Neural cell (in vitro differentiated cells): Measurements from ENCODE around the gene RPL18. TPM values are rescaled to one million over a fixed set of nuclear protein-coding genes. Genes with fewer than 3 reads are reported as not detected.

Source experiments
- H2AFZ ChIP-seq: fragments of 200-600, 300-800 bp; sonication (generic), shearing (Covaris generic); 2 replicates; pipeline ENCODE4 v1.6.0; 2014; ENCODE audit warnings: low read depth, mild to moderate bottlenecking, antibody characterized with exemption, low read length, moderate library complexity
- H3F3A ChIP-seq: fragments of 200-600 bp; shearing (Covaris generic); 2 replicates; pipeline ENCODE4 v1.6.1; 2016; ENCODE audit warnings: mild to moderate bottlenecking, moderate library complexity, mixed read lengths, antibody characterized with exemption, low read length; ENCODE audit not compliant: insufficient read depth, poor library complexity, severe bottlenecking
- H3K27ac ChIP-seq: fragments of 200-600, 300-800 bp; sonication (generic), shearing (Covaris generic); 2 replicates; pipeline ENCODE4 v1.5.1; 2014; ENCODE audit warnings: mild to moderate bottlenecking, low read length, moderate library complexity
- H3K27me3 ChIP-seq: fragments of 300-800, 200-600 bp; sonication (generic), shearing (Covaris generic); 2 replicates; pipeline ENCODE4 v1.6.0; 2014; ENCODE audit warnings: mild to moderate bottlenecking, low read depth, low read length, moderate library complexity; ENCODE audit not compliant: insufficient read depth
- H3K36me3 ChIP-seq: fragments of 300-800, 200-600 bp; sonication (generic), shearing (Covaris generic); 2 replicates; pipeline ENCODE4 v1.5.1; 2014; ENCODE audit warnings: mild to moderate bottlenecking, antibody characterized with exemption, low read length, moderate library complexity; ENCODE audit not compliant: insufficient read depth
- H3K4me2 ChIP-seq: fragments of 300-800, 200-600 bp; sonication (generic), shearing (Covaris generic); 2 replicates; pipeline ENCODE4 v1.6.0; 2014; ENCODE audit warnings: mild to moderate bottlenecking, low read length
- H3K4me3 ChIP-seq: fragments of 300-800, 200-600 bp; sonication (generic), shearing (Covaris generic); 2 replicates; pipeline ENCODE4 v1.5.1; 2014; ENCODE audit warnings: mild to moderate bottlenecking, low read length, moderate library complexity
- H3K79me2 ChIP-seq: fragments of 200-600 bp; shearing (Covaris generic); replicated peaks from 2 replicates; pipeline ENCODE4 v1.6.0; 2014; ENCODE audit warnings: mild to moderate bottlenecking, low read length, moderate library complexity; ENCODE audit not compliant: insufficient read depth
- H3K9ac ChIP-seq: fragments of 300-800, 200-600 bp; sonication (generic), shearing (Covaris generic); 2 replicates; pipeline ENCODE4 v1.6.1; 2016; ENCODE audit warnings: mild to moderate bottlenecking, low read length, mixed read lengths
- H3K9me2 ChIP-seq: fragments of 200-600 bp; shearing (Covaris generic); 2 replicates; pipeline ENCODE4 v1.6.1; 2016; ENCODE audit warnings: mild to moderate bottlenecking, low read length, mixed read lengths; ENCODE audit not compliant: insufficient read depth
- H3K9me3 ChIP-seq: fragments of 200-600, 300-800 bp; sonication (generic), shearing (Covaris generic); 2 replicates; pipeline ENCODE4 v1.6.1; 2016; ENCODE audit warnings: mild to moderate bottlenecking, mixed run types, low read length, moderate library complexity, mixed read lengths
- H4K20me1 ChIP-seq: fragments of 200-600 bp; shearing (Covaris generic); 2 replicates; pipeline ENCODE4 v1.6.1; 2016; ENCODE audit warnings: mild to moderate bottlenecking, mixed run types; ENCODE audit not compliant: insufficient read depth
- MXI1 ChIP-seq: fragments of 450-650 bp; conservative IDR thresholded peaks from 2 replicates; pipeline ENCODE4 v1.6.1; 2014; ENCODE audit warnings: antibody characterized with exemption, mild to moderate bottlenecking; ENCODE audit not compliant: poor library complexity, severe bottlenecking
- POLR2AphosphoS5 ChIP-seq: IDR thresholded peaks from 2 replicates; pipeline ENCODE4 v1.6.1; 2012
- RAD21 ChIP-seq: fragments of 450-650 bp; conservative IDR thresholded peaks from 2 replicates; pipeline ENCODE4 v1.6.1; 2014; ENCODE audit warnings: antibody characterized with exemption, mild to moderate bottlenecking, moderate library complexity
- SMC3 ChIP-seq: fragments of 450-650 bp; conservative IDR thresholded peaks from 2 replicates; pipeline ENCODE4 v1.6.1; 2014; ENCODE audit warnings: antibody characterized with exemption, mild to moderate bottlenecking, moderate library complexity; ENCODE audit not compliant: poor library complexity
- TAF1 ChIP-seq: IDR thresholded peaks from 2 replicates; pipeline ENCODE4 v1.6.1; 2012; ENCODE audit warnings: low read depth
- polyA plus RNA-seq: library from polyadenylated mRNA; depleted of rRNA; stranded (reverse); fragments of >200 nt; gene quantifications from 2 replicates; pipeline ENCODE4 v1.2.3, GENCODE V29; 2014
- TF ChIP-seq, protein P1 (sequence below): IDR thresholded peaks from 2 replicates; pipeline ENCODE4 v1.6.1; 2012; ENCODE audit warnings: borderline replicate concordance

Gene RPL18
- polyA plus RNA-seq, 1 donor from 2014 or later, result 2,102 TPM

- Histone ChIP-seq H3K4me3 (no peak overlapping the region), H3K27ac (no peak overlapping the region)
These were observed 9.7 kb upstream of the RPL18 start for GRCh38 chr19:48628486-48629296.

DNA sequence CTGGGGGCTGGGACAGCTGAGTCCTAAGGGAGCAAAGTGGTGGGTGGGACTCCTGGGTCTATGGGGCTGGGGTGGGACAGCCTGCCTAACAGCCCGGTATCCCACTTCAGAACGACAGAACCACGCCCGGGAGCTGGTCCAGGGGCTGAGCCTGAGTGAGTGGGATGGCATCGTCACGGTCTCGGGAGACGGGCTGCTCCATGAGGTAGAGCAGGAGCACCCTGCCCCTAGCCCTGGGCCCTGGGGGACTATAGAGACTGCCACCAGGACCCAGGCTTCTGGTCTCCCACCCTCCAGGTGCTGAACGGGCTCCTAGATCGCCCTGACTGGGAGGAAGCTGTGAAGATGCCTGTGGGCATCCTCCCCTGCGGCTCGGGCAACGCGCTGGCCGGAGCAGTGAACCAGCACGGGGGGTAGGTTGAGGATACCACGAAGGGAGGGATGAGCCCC lies 8.9 kb upstream of the RPL18 start:
- Histone ChIP-seq H3K79me2 (peaks cover 16% of the 10 kb centered on the region), H3K4me3 (no peak overlapping the region), H3K9me3 (no peaks in the 10 kb centered on the region), H3K27me3 (no peaks in the 10 kb centered on the region), H3F3A (peaks cover 5% of the 10 kb centered on the region), H3K36me3 (no peaks in the 10 kb centered on the region), H4K20me1 (no peaks in the 10 kb centered on the region), H3K9ac (no peak overlapping the region), H3K27ac (no peak overlapping the region), H3K9me2 (no peaks in the 10 kb centered on the region), H3K4me2 (no peak overlapping the region), H2AFZ (no peak overlapping the region)
- TF ChIP-seq POLR2AphosphoS5, result no peak
- TF ChIP-seq, protein P1, sequence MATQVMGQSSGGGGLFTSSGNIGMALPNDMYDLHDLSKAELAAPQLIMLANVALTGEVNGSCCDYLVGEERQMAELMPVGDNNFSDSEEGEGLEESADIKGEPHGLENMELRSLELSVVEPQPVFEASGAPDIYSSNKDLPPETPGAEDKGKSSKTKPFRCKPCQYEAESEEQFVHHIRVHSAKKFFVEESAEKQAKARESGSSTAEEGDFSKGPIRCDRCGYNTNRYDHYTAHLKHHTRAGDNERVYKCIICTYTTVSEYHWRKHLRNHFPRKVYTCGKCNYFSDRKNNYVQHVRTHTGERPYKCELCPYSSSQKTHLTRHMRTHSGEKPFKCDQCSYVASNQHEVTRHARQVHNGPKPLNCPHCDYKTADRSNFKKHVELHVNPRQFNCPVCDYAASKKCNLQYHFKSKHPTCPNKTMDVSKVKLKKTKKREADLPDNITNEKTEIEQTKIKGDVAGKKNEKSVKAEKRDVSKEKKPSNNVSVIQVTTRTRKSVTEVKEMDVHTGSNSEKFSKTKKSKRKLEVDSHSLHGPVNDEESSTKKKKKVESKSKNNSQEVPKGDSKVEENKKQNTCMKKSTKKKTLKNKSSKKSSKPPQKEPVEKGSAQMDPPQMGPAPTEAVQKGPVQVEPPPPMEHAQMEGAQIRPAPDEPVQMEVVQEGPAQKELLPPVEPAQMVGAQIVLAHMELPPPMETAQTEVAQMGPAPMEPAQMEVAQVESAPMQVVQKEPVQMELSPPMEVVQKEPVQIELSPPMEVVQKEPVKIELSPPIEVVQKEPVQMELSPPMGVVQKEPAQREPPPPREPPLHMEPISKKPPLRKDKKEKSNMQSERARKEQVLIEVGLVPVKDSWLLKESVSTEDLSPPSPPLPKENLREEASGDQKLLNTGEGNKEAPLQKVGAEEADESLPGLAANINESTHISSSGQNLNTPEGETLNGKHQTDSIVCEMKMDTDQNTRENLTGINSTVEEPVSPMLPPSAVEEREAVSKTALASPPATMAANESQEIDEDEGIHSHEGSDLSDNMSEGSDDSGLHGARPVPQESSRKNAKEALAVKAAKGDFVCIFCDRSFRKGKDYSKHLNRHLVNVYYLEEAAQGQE, result no peak
- no peak for TF ChIP-seq TAF1
- no peak for TF ChIP-seq MXI1
- no peak for TF ChIP-seq SMC3

More at GRCh38 chr19:48628486-48629296, 9.7 kb upstream of the RPL18 start:
- H3K9me2 ChIP-seq, result no peaks in the 10 kb centered on the region
- H3K4me2 ChIP-seq, result no peak overlapping the region
- H3K27me3 ChIP-seq, result no peaks in the 10 kb centered on the region
- no peaks in the 10 kb centered on the region for H3K36me3 ChIP-seq
- no peaks in the 10 kb centered on the region for H3K9me3 ChIP-seq
- no peak for TF ChIP-seq RAD21
- H3K79me2 ChIP-seq, result peaks cover 16% of the 10 kb centered on the region
- no peak overlapping the region for H3K9ac ChIP-seq
- no peak overlapping the region for H2AFZ ChIP-seq
- no peaks in the 10 kb centered on the region for H4K20me1 ChIP-seq
- peaks cover under 1% of the 10 kb centered on the region for H3F3A ChIP-seq

- H3K36me3 ChIP-seq, result no peaks in the 10 kb centered on the region
- H3K4me3 ChIP-seq, result no peak overlapping the region
- no peak overlapping the region for H2AFZ ChIP-seq
- H3K9me2 ChIP-seq, result no peaks in the 10 kb centered on the region
- no peak overlapping the region for H3K27ac ChIP-seq
- no peak overlapping the region for H3K4me2 ChIP-seq
- no peak overlapping the region for H3K9ac ChIP-seq
- no peaks in the 10 kb centered on the region for H3K27me3 ChIP-seq
- no peaks in the 10 kb centered on the region for H3K9me3 ChIP-seq
- TF ChIP-seq POLR2AphosphoS5, result no peak
- no peak for TF ChIP-seq TAF1
- peaks cover 16% of the 10 kb centered on the region for H3K79me2 ChIP-seq
- H3F3A ChIP-seq, result peaks cover 5% of the 10 kb centered on the region
- H4K20me1 ChIP-seq, result no peaks in the 10 kb centered on the region
These were observed 8.4 kb upstream of the RPL18 start for GRCh38 chr19:48627201-48627864.
